Astrocyte (in vitro differentiated cells and primary cell): ENCODE measurements around the gene ACKR1.

Experiments
- EZH2 ChIP-seq: IDR thresholded peaks from 2 replicates; pipeline ENCODE4 v1.6.1; 2012; ENCODE audit warnings: mild to moderate bottlenecking, low read length, inconsistent platforms; ENCODE audit not compliant: insufficient read depth
- TF ChIP-seq, protein P1 (sequence below): IDR thresholded peaks from 2 replicates; pipeline ENCODE4 v1.5.1; 2011; ENCODE audit warnings: low read depth, mild to moderate bottlenecking, inconsistent platforms, low read length, moderate library complexity; ENCODE audit not compliant: insufficient read depth

DNA sequence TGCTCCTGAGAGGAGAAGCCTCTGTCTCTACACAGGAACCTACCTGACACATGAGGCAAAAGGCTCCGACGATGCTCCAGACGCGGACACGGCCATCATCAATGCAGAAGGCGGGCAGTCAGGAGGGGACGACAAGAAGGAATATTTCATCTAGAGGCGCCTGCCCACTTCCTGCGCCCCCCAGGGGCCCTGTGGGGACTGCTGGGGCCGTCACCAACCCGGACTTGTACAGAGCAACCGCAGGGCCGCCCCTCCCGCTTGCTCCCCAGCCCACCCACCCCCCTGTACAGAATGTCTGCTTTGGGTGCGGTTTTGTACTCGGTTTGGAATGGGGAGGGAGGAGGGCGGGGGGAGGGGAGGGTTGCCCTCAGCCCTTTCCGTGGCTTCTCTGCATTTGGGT is 3.9 kb upstream of the ACKR1 start:
- TF ChIP-seq, protein P1, sequence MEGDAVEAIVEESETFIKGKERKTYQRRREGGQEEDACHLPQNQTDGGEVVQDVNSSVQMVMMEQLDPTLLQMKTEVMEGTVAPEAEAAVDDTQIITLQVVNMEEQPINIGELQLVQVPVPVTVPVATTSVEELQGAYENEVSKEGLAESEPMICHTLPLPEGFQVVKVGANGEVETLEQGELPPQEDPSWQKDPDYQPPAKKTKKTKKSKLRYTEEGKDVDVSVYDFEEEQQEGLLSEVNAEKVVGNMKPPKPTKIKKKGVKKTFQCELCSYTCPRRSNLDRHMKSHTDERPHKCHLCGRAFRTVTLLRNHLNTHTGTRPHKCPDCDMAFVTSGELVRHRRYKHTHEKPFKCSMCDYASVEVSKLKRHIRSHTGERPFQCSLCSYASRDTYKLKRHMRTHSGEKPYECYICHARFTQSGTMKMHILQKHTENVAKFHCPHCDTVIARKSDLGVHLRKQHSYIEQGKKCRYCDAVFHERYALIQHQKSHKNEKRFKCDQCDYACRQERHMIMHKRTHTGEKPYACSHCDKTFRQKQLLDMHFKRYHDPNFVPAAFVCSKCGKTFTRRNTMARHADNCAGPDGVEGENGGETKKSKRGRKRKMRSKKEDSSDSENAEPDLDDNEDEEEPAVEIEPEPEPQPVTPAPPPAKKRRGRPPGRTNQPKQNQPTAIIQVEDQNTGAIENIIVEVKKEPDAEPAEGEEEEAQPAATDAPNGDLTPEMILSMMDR, result no peak
- TF ChIP-seq EZH2, result no peak
